Coronary artery (tissue), 2 donors: ENCODE results near the gene CMKLR1.

Source experiments
- DNase-seq: peaks from one replicate; pipeline ENCODE4 v3.0.0-alpha.2; 2017; ENCODE audit warnings: low spot score
- H3K27ac ChIP-seq, 2 donors: fragments of 200-600 bp; sonication (generic); one replicate each; pipeline ENCODE4 v1.5.1; 2016 to 2019
- H3K4me3 ChIP-seq: fragments of 200-600 bp; sonication (generic); 2 replicates; pipeline ENCODE4 v1.5.1; 2016; ENCODE audit warnings: mild to moderate bottlenecking, moderate library complexity
- TF ChIP-seq, protein P1 (sequence below): fragments of 200-600 bp; sonication (generic); IDR thresholded peaks from one replicate; pipeline ENCODE4 v1.5.1; 2019; ENCODE audit warnings: antibody characterized with exemption

CMKLR1 gene

DNA sequence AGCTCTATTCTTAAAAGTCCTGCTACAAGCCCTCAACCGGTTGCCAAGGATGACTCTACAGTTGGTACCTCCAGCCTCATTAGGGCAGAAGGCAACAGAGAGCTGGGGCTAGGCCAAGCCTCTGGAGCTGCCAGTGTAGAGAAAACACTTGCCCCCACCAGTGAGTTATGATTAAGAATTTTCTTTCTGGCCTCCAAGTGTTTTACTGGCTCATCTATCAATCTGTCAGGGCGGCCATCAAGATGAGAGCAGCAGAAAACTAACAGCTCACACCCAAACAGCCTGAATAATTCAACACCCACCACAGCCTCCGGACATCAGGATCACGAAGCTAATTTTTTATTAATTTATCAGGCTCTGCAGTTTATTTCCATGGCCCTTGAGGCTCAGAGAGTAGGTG, 40.7 kb upstream of the CMKLR1 start:
- no peak overlapping the region for H3K4me3 ChIP-seq
- TF ChIP-seq, protein P1, sequence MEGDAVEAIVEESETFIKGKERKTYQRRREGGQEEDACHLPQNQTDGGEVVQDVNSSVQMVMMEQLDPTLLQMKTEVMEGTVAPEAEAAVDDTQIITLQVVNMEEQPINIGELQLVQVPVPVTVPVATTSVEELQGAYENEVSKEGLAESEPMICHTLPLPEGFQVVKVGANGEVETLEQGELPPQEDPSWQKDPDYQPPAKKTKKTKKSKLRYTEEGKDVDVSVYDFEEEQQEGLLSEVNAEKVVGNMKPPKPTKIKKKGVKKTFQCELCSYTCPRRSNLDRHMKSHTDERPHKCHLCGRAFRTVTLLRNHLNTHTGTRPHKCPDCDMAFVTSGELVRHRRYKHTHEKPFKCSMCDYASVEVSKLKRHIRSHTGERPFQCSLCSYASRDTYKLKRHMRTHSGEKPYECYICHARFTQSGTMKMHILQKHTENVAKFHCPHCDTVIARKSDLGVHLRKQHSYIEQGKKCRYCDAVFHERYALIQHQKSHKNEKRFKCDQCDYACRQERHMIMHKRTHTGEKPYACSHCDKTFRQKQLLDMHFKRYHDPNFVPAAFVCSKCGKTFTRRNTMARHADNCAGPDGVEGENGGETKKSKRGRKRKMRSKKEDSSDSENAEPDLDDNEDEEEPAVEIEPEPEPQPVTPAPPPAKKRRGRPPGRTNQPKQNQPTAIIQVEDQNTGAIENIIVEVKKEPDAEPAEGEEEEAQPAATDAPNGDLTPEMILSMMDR: no peak
- H3K27ac ChIP-seq: no peak overlapping the region
- DNase-seq: no peak

GRCh38 chr12:108378926-108379325, 39.8 kb upstream of the CMKLR1 start:
- TF ChIP-seq, protein P1: no peak
- DNase-seq: no peak

GRCh38 chr12:108377260-108377659, 38.1 kb upstream of the CMKLR1 start:
- no peak overlapping the region for H3K27ac ChIP-seq
- TF ChIP-seq, protein P1: no peak
- no peak overlapping the region for H3K4me3 ChIP-seq
- DNase-seq: no peak

More at GRCh38 chr12:108378926-108379325, 39.8 kb upstream of the CMKLR1 start:
- Histone ChIP-seq H3K27ac (no peak overlapping the region), H3K4me3 (no peak overlapping the region)

GRCh38 chr12:108375986-108376663, 37.0 kb upstream of the CMKLR1 start:
- TF ChIP-seq, protein P1: no peak
- no peak for DNase-seq
- H3K4me3 ChIP-seq: no peak overlapping the region
- H3K27ac ChIP-seq: no peak overlapping the region

DNA sequence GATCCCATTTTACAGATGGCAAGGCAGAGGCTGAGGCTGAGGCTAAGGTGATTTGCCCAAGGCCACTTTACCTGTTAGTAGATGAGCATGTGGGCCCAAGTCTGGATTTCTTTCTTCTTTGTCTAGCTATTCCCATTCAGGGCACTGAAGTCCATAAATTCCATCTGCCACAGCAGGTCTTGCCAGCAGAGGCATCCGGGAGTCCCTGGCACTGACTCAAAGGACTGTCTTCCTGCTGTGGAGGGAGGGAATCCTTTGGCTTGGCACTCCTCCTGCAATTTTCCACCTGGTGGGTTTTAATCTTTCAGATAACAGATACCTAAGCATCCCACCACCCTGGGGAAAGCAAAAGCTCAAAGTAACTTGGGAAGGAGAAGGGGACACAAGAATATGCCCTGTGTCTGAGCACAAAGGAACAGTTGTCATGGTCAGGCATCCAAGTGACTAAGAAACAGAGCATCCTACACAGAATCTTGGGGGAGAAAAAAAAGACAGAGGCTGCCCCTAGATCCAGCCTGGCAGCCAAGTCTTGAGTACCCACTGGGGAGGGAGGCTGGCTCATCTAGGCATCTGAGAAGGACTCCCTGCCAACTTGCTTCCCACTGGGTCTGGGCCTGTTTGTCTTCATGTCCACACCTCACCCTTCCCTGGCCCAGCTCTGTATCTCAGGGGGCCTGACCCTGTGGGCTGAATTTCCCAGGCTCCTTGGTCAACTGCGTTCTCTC, 35.6 kb upstream of the CMKLR1 start:
- TF ChIP-seq, protein P1: no peak
- no peak overlapping the region for H3K27ac ChIP-seq
- peak; percentile 73 for DNase-seq
- no peak overlapping the region for H3K4me3 ChIP-seq

DNA sequence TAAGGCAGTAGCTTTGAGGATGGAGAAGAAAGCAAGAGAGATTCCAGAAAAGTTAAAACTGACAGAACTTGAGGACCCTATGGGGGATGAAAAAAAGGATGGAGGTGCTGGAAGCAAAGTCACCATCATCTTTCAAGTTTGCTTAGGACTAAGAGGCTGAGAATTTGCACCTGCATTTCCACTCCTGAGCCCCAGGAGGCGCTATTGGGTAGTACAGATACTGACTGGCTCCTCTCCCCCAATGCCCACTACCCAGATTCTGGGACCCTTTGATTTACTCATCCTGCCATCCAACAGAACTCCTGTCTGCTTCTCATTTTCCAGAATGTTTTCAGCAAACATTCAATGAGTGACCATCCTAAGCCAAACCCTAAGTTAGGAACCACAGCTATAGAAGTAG, 34.0 kb upstream of the CMKLR1 start:
- Histone ChIP-seq H3K27ac (no peak overlapping the region), H3K4me3 (no peak overlapping the region)
- TF ChIP-seq, protein P1: no peak
- no peak for DNase-seq

- H3K4me3 ChIP-seq: no peak overlapping the region
- peak overlapping the region; percentile 42 to 81 for H3K27ac ChIP-seq
- TF ChIP-seq, protein P1: no peak
- DNase-seq: peak; percentile 80
These were observed 32.8 kb upstream of the CMKLR1 start for GRCh38 chr12:108371801-108372344.
